ENCODE results near the gene PDE1C.
"Not testable (repeated sequence)": the region's sequence is repeated elsewhere in the genome, so short reads cannot be mapped to it uniquely, and the experiment has no call there.

- not testable (repeated sequence) for TF ChIP-seq EZH2phosphoT487 (IDR thresholded peaks at IDR 0.05; ENCODE audit: borderline replicate concordance, low read depth); JUND (IDR thresholded peaks at IDR 0.05); TAF1 (IDR thresholded peaks at IDR 0.05; ENCODE audit: borderline replicate concordance, low read depth, low read length); CTCF (IDR thresholded peaks at IDR 0.05); EP300 (IDR thresholded peaks at IDR 0.05; ENCODE audit: borderline replicate concordance in 1 of 2, low read depth in 1 of 2, low read length in 1 of 2); TEAD4 (IDR thresholded peaks at IDR 0.05; ENCODE audit: borderline replicate concordance, insufficient read depth); POLR2AphosphoS5 (IDR thresholded peaks at IDR 0.05; ENCODE audit: low read depth, low read length); CHD2 (IDR thresholded peaks at IDR 0.05; ENCODE audit: low read length, partially characterized antibody); RCOR1 (IDR thresholded peaks at IDR 0.05; ENCODE audit: low read length); MAX (IDR thresholded peaks at IDR 0.05; ENCODE audit: low read depth); YY1 (IDR thresholded peaks at IDR 0.05; ENCODE audit: low read depth)
- TF ChIP-seq RXRA (IDR thresholded peaks at IDR 0.05; ENCODE audit: borderline replicate concordance, low read depth), result peak; percentile 71
Observed at GRCh38 chr7:32076802-32077201, 6.6 kb upstream of the PDE1C start.

Measured in SK-N-SH (cell line).